ENCODE data around the gene CD68. TPM values are rescaled to one million over a fixed set of nuclear protein-coding genes. Genes with fewer than 3 reads are reported as not detected.

CD68 gene, protein sequence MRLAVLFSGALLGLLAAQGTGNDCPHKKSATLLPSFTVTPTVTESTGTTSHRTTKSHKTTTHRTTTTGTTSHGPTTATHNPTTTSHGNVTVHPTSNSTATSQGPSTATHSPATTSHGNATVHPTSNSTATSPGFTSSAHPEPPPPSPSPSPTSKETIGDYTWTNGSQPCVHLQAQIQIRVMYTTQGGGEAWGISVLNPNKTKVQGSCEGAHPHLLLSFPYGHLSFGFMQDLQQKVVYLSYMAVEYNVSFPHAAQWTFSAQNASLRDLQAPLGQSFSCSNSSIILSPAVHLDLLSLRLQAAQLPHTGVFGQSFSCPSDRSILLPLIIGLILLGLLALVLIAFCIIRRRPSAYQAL
- total RNA-seq (10 to 100 TPM in 3 of 6 donors, 1 to 10 TPM in 3; 3.7 to 60.0 (median 11.1) TPM), polyA plus RNA-seq (1 to 10 TPM; 1.8 to 9.7 TPM)

GRCh38 chr17:7579001-7579833, at the start of gene CD68:
Gene CD68, plus strand, starts transcription at chr17:7579638. Its CDS starts 40 bp downstream, at chr17:7579678.
- H3K4me3 ChIP-seq = peak within 1 kb of the TSS in 1 of 4 donors; percentile 15

GRCh38 chr17:7530023-7530900, 49.2 kb upstream of the CD68 start:
- 82 to 85% methylated on average over 4 to 6 of the region's 6 CpGs for WGBS, 2 donors
- Histone ChIP-seq H3K4me3 (no peak overlapping the region), H3K4me1 (no peaks in the 10 kb centered on the region), H3K27ac (no peak overlapping the region), H3K36me3 (no peaks in the 10 kb centered on the region), H3K9me3 (no peaks in the 10 kb centered on the region), H3K27me3 (no peaks in the 10 kb centered on the region)
- intact Hi-C loops (cut with DNase I) = no loop called here
- ATAC-seq = no peak
- TF ChIP-seq, protein P1, sequence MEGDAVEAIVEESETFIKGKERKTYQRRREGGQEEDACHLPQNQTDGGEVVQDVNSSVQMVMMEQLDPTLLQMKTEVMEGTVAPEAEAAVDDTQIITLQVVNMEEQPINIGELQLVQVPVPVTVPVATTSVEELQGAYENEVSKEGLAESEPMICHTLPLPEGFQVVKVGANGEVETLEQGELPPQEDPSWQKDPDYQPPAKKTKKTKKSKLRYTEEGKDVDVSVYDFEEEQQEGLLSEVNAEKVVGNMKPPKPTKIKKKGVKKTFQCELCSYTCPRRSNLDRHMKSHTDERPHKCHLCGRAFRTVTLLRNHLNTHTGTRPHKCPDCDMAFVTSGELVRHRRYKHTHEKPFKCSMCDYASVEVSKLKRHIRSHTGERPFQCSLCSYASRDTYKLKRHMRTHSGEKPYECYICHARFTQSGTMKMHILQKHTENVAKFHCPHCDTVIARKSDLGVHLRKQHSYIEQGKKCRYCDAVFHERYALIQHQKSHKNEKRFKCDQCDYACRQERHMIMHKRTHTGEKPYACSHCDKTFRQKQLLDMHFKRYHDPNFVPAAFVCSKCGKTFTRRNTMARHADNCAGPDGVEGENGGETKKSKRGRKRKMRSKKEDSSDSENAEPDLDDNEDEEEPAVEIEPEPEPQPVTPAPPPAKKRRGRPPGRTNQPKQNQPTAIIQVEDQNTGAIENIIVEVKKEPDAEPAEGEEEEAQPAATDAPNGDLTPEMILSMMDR (IDR thresholded peaks at IDR 0.05) = no peak
- no peak for DNase-seq
- no peak for FAIRE-seq

More at GRCh38 chr17:7579001-7579833, at the start of gene CD68:
- Histone ChIP-seq H3K9me3 (no peaks in the 10 kb centered on the region), H3K27ac (peak within 1 kb of the TSS; percentile 7 to 83 (median 62)), H3K36me3 (peaks cover 23 to 41% (median 39%) of the 10 kb centered on the region in 3 donors), H3K27me3 (no peaks in the 10 kb centered on the region), H3K4me1 (peaks cover 18 to 47% (median 20%) of the 10 kb centered on the region in 3 donors)
- peak; percentile 21 to 59 (median 36) for ATAC-seq
- intact Hi-C loops (cut with DNase I) = no loop called here
- 20 to 27% methylated on average over 7 of the region's 7 CpGs for WGBS, 2 donors
- peak in 1 of 6 donors; percentile 73 for DNase-seq
- TF ChIP-seq, protein P1 (IDR thresholded peaks at IDR 0.05) = no peak
- FAIRE-seq = no peak

GRCh38 chr17:7538050-7538449, 41.4 kb upstream of the CD68 start:
- H3K27me3 ChIP-seq = no peaks in the 10 kb centered on the region
- FAIRE-seq (no peak), DNase-seq (no peak), ATAC-seq (no peak)
- no peak overlapping the region for H3K27ac ChIP-seq
- H3K4me1 ChIP-seq = no peaks in the 10 kb centered on the region
- no peaks in the 10 kb centered on the region for H3K36me3 ChIP-seq
- H3K4me3 ChIP-seq = no peak overlapping the region
- no peaks in the 10 kb centered on the region for H3K9me3 ChIP-seq
- TF ChIP-seq, protein P1 (IDR thresholded peaks at IDR 0.05) = no peak
- 75 to 78% methylated on average over 3 of the region's 3 CpGs for WGBS, 2 donors
- intact Hi-C loops (cut with DNase I) = no loop called here

GRCh38 chr17:7538891-7539545, 40.4 kb upstream of the CD68 start:
- no peaks in the 10 kb centered on the region for H3K9me3 ChIP-seq
- no peaks in the 10 kb centered on the region for H3K4me1 ChIP-seq
- no peaks in the 10 kb centered on the region for H3K36me3 ChIP-seq
- H3K27ac ChIP-seq = no peak overlapping the region
- TF ChIP-seq, protein P1 (IDR thresholded peaks at IDR 0.05) = no peak
- ATAC-seq (no peak), FAIRE-seq (no peak), DNase-seq (no peak)
- WGBS, 2 donors = 67% methylated on average over 11 of the region's 11 CpGs
- H3K4me3 ChIP-seq = no peak overlapping the region
- intact Hi-C loops (cut with DNase I) = no loop called here
- no peaks in the 10 kb centered on the region for H3K27me3 ChIP-seq
